ENCODE results near the gene PRSS35. TPM values are rescaled to one million over a fixed set of nuclear protein-coding genes. Genes with fewer than 3 reads are reported as not detected.
"Not testable (repeated sequence)": the region's sequence is repeated elsewhere in the genome, so short reads cannot be mapped to it uniquely, and the experiment has no call there.

The PRSS35 gene
- total RNA-seq, 4 donors from 2014 or later = not detected

- 81 to 87% methylated on average over 1 of the region's 1 CpG for WGBS, 2 donors
- intact Hi-C loops (cut with DNase I) = no loop called here
- no peak overlapping the region for H3K4me3 ChIP-seq (replicated peaks in 1 of 3)
- no peak overlapping the region for H3K27ac ChIP-seq
- H3K27me3 ChIP-seq = no peaks in the 10 kb centered on the region
- no peaks in the 10 kb centered on the region for H3K36me3 ChIP-seq
- DNase-seq = no peak
- H3K4me1 ChIP-seq = no peaks in the 10 kb centered on the region
- TF ChIP-seq POLR2A (IDR thresholded peaks at IDR 0.05) (no peak), CTCF (IDR thresholded peaks at IDR 0.05) (no peak)
- H3K9me3 ChIP-seq = no peaks in the 10 kb centered on the region
Observed at GRCh38 chr6:83479389-83479788, 32.9 kb upstream of the PRSS35 start.

GRCh38 chr6:83480470-83480869, 31.9 kb upstream of the PRSS35 start:
- no peak overlapping the region for H3K4me3 ChIP-seq (replicated peaks in 1 of 3)
- 94 to 97% methylated on average over 1 of the region's 1 CpG for WGBS, 2 donors
- no peak overlapping the region for H3K27ac ChIP-seq
- DNase-seq = no peak
- H3K4me1 ChIP-seq = no peaks in the 10 kb centered on the region
- intact Hi-C loops (cut with DNase I) = no loop called here
- TF ChIP-seq CTCF (IDR thresholded peaks at IDR 0.05) (no peak), POLR2A (IDR thresholded peaks at IDR 0.05) (no peak)
- H3K9me3 ChIP-seq = no peaks in the 10 kb centered on the region
- no peaks in the 10 kb centered on the region for H3K27me3 ChIP-seq
- no peaks in the 10 kb centered on the region for H3K36me3 ChIP-seq

- DNase-seq; H3K4me1 ChIP-seq; intact Hi-C loops (cut with DNase I); H3K4me3 ChIP-seq (replicated peaks in 1 of 3); H3K27me3 ChIP-seq; H3K36me3 ChIP-seq; H3K9me3 ChIP-seq; H3K27ac ChIP-seq: not testable (repeated sequence)
- 96 to 100% methylated on average over 1 of the region's 1 CpG for WGBS, 2 donors
Observed at GRCh38 chr6:83481938-83482337, 30.4 kb upstream of the PRSS35 start.

GRCh38 chr6:83488448-83488847, 23.9 kb upstream of the PRSS35 start:
- no peaks in the 10 kb centered on the region for H3K9me3 ChIP-seq
- TF ChIP-seq POLR2A (IDR thresholded peaks at IDR 0.05) (no peak), CTCF (IDR thresholded peaks at IDR 0.05) (no peak)
- no peaks in the 10 kb centered on the region for H3K36me3 ChIP-seq
- 65 to 78% methylated on average over 2 of the region's 2 CpGs for WGBS, 2 donors
- H3K27me3 ChIP-seq = no peaks in the 10 kb centered on the region
- H3K27ac ChIP-seq = no peak overlapping the region
- no peak for DNase-seq
- H3K4me3 ChIP-seq (replicated peaks in 1 of 3) = no peak overlapping the region
- intact Hi-C loops (cut with DNase I) = no loop called here
- no peaks in the 10 kb centered on the region for H3K4me1 ChIP-seq

GRCh38 chr6:83488861-83489260, 23.5 kb upstream of the PRSS35 start:
- no peak overlapping the region for H3K27ac ChIP-seq
- no peaks in the 10 kb centered on the region for H3K27me3 ChIP-seq
- TF ChIP-seq POLR2A (IDR thresholded peaks at IDR 0.05) = no peak
- TF ChIP-seq CTCF (IDR thresholded peaks at IDR 0.05) = no peak
- H3K4me3 ChIP-seq (replicated peaks in 1 of 3) = no peak overlapping the region
- no peaks in the 10 kb centered on the region for H3K4me1 ChIP-seq
- 82 to 95% methylated on average over 4 of the region's 4 CpGs for WGBS, 2 donors
- intact Hi-C loops (cut with DNase I) = no loop called here
- no peaks in the 10 kb centered on the region for H3K36me3 ChIP-seq
- no peak for DNase-seq
- H3K9me3 ChIP-seq = no peaks in the 10 kb centered on the region

- H3K36me3 ChIP-seq = no peaks in the 10 kb centered on the region
- 51 to 70% methylated on average over 2 of the region's 2 CpGs for WGBS, 2 donors
- no peak for TF ChIP-seq POLR2A (IDR thresholded peaks at IDR 0.05)
- TF ChIP-seq CTCF (IDR thresholded peaks at IDR 0.05) = no peak
- no peaks in the 10 kb centered on the region for H3K4me1 ChIP-seq
- intact Hi-C loops (cut with DNase I) = no loop called here
- DNase-seq = no peak
- H3K9me3 ChIP-seq = no peaks in the 10 kb centered on the region
- H3K27me3 ChIP-seq = no peaks in the 10 kb centered on the region
- H3K4me3 ChIP-seq (replicated peaks in 1 of 3) = no peak overlapping the region
- H3K27ac ChIP-seq = no peak overlapping the region
Observed at GRCh38 chr6:83490217-83490807, 22.0 kb upstream of the PRSS35 start.
